ENCODE results near the gene UGP2. TPM values are rescaled to one million over a fixed set of nuclear protein-coding genes. Genes with fewer than 3 reads are reported as not detected.

UGP2 gene
- total and polyA plus RNA-seq, 2 of the 8 experiments (the other 6 are each of a cell fraction or from before 2014, with no cell fraction given), result 278 to 956 TPM

GRCh38 chr2:63850204-63850571 is 8.5 kb downstream of the UGP2 start:
- Histone ChIP-seq H3K23me2 (ENCODE audit: low read depth, low read length) (no peaks in the 10 kb centered on the region), H2AFZ (ENCODE audit: low read length) (no peak overlapping the region), H3K56ac (replicated peaks; ENCODE audit: insufficient read length, low read depth, low read length) (no peak overlapping the region), H3K36me3 (ENCODE audit: control insufficient read depth in 2 of 4, insufficient read depth in 4 of 4, low read length in 3 of 4) (peaks cover 0 to 63% (median 5%) of the 10 kb centered on the region in 4 experiments; a peak in 3 of 8 replicates), H3K23ac (ENCODE audit: insufficient read length) (no peak overlapping the region), H4K91ac (replicated peaks; ENCODE audit: insufficient read length, low read length) (no peak overlapping the region), H4K5ac (ENCODE audit: insufficient read length, low read depth, low read length) (peak overlapping the region; percentile 89), H2BK20ac (ENCODE audit: low read length) (no peak overlapping the region), H3K4me2 (ENCODE audit: insufficient read depth in 1 of 2, low read depth in 2 of 2, low read length in 2 of 2) (peak overlapping the region; percentile 73 to 94), H3K79me2 (ENCODE audit: control insufficient read depth in 1 of 2, insufficient read depth in 2 of 2, low read length in 2 of 2) (peaks cover 46 to 100% of the 10 kb centered on the region in 2 experiments), H4K8ac (ENCODE audit: extremely low read depth, insufficient read depth, low read length) (no peak overlapping the region), H3K27me3 (replicated peaks in 1 of 4; ENCODE audit: control insufficient read depth in 3 of 4, extremely low read depth in 1 of 4, insufficient read depth in 3 of 4, low read length in 3 of 4) (no peaks in the 10 kb centered on the region), H3K4ac (replicated peaks; ENCODE audit: insufficient read length, low read depth, low read length) (no peak overlapping the region), H2BK12ac (ENCODE audit: low read depth, low read length) (no peak overlapping the region), H3K9ac (replicated peaks in 1 of 4; ENCODE audit: extremely low read depth in 1 of 4, low read depth in 3 of 4, low read length in 3 of 4) (no peak overlapping the region), H3K14ac (ENCODE audit: insufficient read length) (no peak overlapping the region), H3K27ac (ENCODE audit: low read depth, low read length) (peak overlapping the region; percentile 76; the same call in 1 of the 2 replicates), H3K9me3 (ENCODE audit: insufficient read depth in 2 of 2, low read depth in 1 of 2, low read length in 1 of 2) (no peaks in the 10 kb centered on the region), H2AK5ac (ENCODE audit: low read depth, low read length) (no peak overlapping the region), H3K4me1 (replicated peaks in 1 of 4; ENCODE audit: control insufficient read depth in 3 of 4, insufficient read depth in 4 of 4, low read length in 3 of 4) (peaks cover 18 to 60% (median 26%) of the 10 kb centered on the region in 4 experiments), H3K18ac (ENCODE audit: extremely low read depth, low read length) (no peak overlapping the region; the same call in 1 of the 2 replicates), H2BK120ac (replicated peaks; ENCODE audit: low read depth, low read length) (no peak overlapping the region), H3K4me3 (ENCODE audit: extremely low read depth in 1 of 4, insufficient read depth in 2 of 4, low read depth in 3 of 4, low read length in 4 of 4) (peak overlapping the region in 2 of 4 experiments; percentile 14 to 60; a peak in 4 of 8 replicates), H4K20me1 (replicated peaks in 1 of 2; ENCODE audit: control insufficient read depth in 1 of 2, insufficient read depth in 2 of 2, low read length in 2 of 2) (peaks cover 2 to 7% of the 10 kb centered on the region in 2 experiments), H2BK15ac (ENCODE audit: low read length) (no peak overlapping the region), H3K79me1 (ENCODE audit: low read depth, low read length) (no peaks in the 10 kb centered on the region), H2BK5ac (ENCODE audit: low read depth, low read length) (no peak overlapping the region)
- no peak for DNase-seq (ENCODE audit: low read depth in 1 of 2, low spot score in 2 of 2)
- ChIA-PET CTCF (ENCODE audit: partially characterized antibody) (interaction anchor here (0.8 to 5.0 kb wide), 3 partner anchors 11 to 151 kb away, joined by 4 to 31 read pairs (median 16); no protein-coding TSS in a partner anchor), POLR2A (ENCODE audit: partially characterized antibody) (interaction anchor here (0.6 to 17.8 kb wide), 18 partner anchors 8 to 237 kb away, joined by 3 to 297 read pairs (median 6); partner anchors contain the start of gene UGP2)
- WGBS, 2 experiments (ENCODE audit: extremely low coverage in 1 of 2, insufficient coverage in 1 of 2, insufficient read length in 1 of 2, insufficient replicate concordance in 2 of 2, low coverage in 1 of 2, low lambda C conversion rate in 2 of 2, missing lambda C conversion rate in 1 of 2), result 3% methylated on average over 1 of the region's 1 CpG; no CpG with 5 or more reads in 1 of the 2 experiments
- no peak for FAIRE-seq
- TF ChIP-seq SIN3A (conservative IDR thresholded peaks at IDR 0.05 in 1 of 2, IDR thresholded peaks at IDR 0.05 in 1 of 2; ENCODE audit: low read depth in 1 of 2, low read length in 2 of 2), result no peak

All from H1 (cell line).